GM13976 (cell line): ENCODE results near the gene ZSCAN12.

Experiments used
- DNase-seq: peaks from one replicate; pipeline ENCODE4 v3.0.0; 2012; ENCODE audit warnings: low spot score
- CTCF ChIP-seq: IDR thresholded peaks from 2 replicates; pipeline ENCODE4 v1.5.1; 2012; ENCODE audit warnings: borderline replicate concordance, mild to moderate bottlenecking; ENCODE audit not compliant: insufficient read depth; ENCODE audit errors: extremely low read depth, missing control alignments, control extremely low read depth
- in situ Hi-C: fragments of 300-500 bp; cut with MboI; formaldehyde crosslinking; loops from one replicate; pipeline ENCODE4 v1.12.0; 2022; ENCODE audit warnings: low sequenced_read_pairs, mixed read lengths, inconsistent platforms; ENCODE audit not compliant: unreplicated experiment

ZSCAN12 gene

DNA sequence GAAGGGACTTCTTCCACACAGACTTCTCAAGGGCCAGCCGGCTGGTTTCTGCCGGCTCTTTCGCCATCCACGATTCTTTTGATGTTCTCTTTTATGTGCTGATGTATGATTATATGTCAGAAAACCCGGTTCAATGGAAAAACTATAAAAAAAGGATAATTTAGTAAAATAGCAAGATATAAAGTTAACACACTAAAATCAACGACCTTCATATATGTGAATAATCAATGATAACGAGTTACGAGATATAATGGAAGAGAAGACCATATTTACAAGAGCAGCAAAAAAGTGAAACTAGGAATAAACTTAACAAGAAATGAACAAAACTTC lies 540 bp upstream of the ZSCAN12 start:
- DNase-seq, result no peak
- TF ChIP-seq CTCF, result no peak
- in situ Hi-C loops, result no loop called here

DNA sequence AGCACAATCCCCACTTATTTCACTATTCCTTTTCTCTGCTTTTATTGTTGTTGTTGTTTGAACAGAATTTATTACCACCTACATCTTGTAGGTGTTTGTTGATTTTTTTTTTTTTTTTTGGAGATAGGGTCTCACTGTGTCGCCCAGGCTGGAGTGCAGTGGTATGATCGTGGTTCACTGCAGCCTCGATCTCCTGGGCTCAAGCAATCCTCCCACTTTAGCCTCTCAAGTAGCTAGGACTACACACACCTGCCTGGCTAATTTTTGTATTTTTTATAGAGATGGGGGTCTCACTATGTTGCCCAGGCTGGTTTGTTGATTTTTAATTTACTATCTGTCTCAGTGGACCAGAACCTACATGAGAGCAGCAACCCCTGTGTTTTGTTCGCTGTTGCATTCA lies 3.6 kb downstream of the ZSCAN12 start:
- in situ Hi-C loops, result no loop called here
- no peak for DNase-seq
- no peak for TF ChIP-seq CTCF

DNA sequence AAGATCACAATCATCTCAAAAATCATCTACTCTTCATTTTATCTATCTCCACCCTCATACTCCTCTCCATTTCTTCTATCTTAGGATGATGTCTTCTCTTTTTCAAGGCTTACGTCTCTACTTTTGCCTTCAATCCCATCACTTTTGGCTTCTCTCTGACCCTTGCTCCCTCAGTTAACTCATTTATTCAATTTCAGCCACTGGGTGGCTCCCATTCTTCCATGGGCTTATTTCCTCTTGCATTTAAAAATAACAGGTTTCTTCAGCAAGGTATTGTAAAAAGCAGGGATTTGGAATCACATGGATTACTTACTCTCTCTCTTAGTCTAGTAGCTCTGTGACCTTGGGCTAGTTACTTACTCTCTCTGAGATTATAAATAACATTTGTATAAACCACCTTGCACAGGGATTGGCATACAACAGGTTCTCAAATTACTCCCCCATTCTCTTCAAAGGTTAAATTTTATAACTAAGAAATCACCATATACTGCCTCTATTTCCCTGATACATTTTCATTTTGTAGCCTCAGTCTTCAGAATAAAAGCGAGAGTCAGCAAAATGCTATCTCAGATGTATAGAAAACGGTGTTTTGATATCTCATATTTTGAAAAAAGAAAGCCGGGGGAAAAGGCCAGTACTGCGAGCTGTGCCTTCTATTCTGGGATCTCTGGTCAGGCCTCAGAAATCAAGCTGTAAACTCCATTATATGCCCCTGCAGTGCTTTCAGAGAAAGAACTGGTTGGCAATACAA lies 5.5 kb downstream of the ZSCAN12 start:
- in situ Hi-C loops, result no loop called here
- no peak for DNase-seq
- TF ChIP-seq CTCF, result peak; percentile 22

GRCh38 chr6:28390688-28391087 lies 8.9 kb downstream of the ZSCAN12 start:
- in situ Hi-C loops, result no loop called here
- no peak for TF ChIP-seq CTCF
- DNase-seq, result no peak

DNA sequence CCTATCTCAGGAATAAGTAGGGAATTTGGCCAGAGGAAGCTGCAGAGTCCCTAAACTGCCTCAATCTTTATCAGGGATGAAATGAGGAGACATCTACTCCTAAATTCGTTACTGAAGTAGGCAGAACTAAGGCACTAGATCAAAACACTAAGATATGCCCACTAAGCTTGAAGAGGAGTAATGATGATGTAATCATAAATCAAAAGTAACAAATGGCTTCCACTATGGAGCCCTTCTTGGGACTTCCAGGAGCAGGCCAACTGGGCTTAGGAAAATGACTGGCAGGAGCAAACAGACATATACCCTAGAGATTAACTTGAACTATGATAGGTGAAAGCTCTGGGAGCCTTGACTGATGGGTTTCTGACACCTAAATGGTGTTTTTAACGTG lies 15.4 kb downstream of the ZSCAN12 start:
- in situ Hi-C loops, result loop anchor here (10.0 kb wide), 1 partner anchor 249 kb away; no protein-coding TSS in a partner anchor
- DNase-seq, result no peak
- TF ChIP-seq CTCF, result no peak

GRCh38 chr6:28383235-28384142 lies 16.1 kb downstream of the ZSCAN12 start:
- DNase-seq, result peak; percentile 84
- in situ Hi-C loops, result loop anchor here (10.0 kb wide), 1 partner anchor 249 kb away; no protein-coding TSS in a partner anchor

More at GRCh38 chr6:28383235-28384142, 16.1 kb downstream of the ZSCAN12 start:
- TF ChIP-seq CTCF, result no peak
